ENCODE results near the gene FURIN. TPM values are rescaled to one million over a fixed set of nuclear protein-coding genes. Genes with fewer than 3 reads are reported as not detected.

The FURIN gene
- total and polyA plus RNA-seq, 8 donors = 43.6 to 114 (median 61.1) TPM

GRCh38 chr15:90931828-90932659, 63.7 kb downstream of the FURIN start, which contains the start of gene HDDC3:
Gene HDDC3, minus strand, starts transcription at chr15:90932549. Its CDS starts 9 bp downstream, at chr15:90932540.
- ATAC-seq = peak; percentile 67
- H3K36me3 ChIP-seq = no peaks in the 10 kb centered on the region
- H3K9me3 ChIP-seq = no peaks in the 10 kb centered on the region
- no peaks in the 10 kb centered on the region for H3K27me3 ChIP-seq
- peak; percentile 95 to 99 for TF ChIP-seq CTCF (IDR thresholded peaks at IDR 0.05)
- intact Hi-C loops (cut with DNase I) = no loop called here
- H3K27ac ChIP-seq = peak within 1 kb of the TSS; percentile 90 to 96
- H3K4me1 ChIP-seq = peaks cover 36 to 82% of the 10 kb centered on the region in 2 donors
- peak; percentile 79 to 100 (median 90) for DNase-seq
- peak within 1 kb of the TSS; percentile 57 to 69 for H3K4me3 ChIP-seq

- intact Hi-C loops (cut with DNase I) = no loop called here
- no peak for DNase-seq
- H3K36me3 ChIP-seq = peaks cover 0 to 3% of the 10 kb centered on the region in 2 donors
- H3K4me3 ChIP-seq = peak overlapping the region; percentile 57 to 69
- no peak for ATAC-seq
- no peaks in the 10 kb centered on the region for H3K9me3 ChIP-seq
- peak overlapping the region; percentile 90 to 96 for H3K27ac ChIP-seq
- peaks cover 36 to 82% of the 10 kb centered on the region in 2 donors for H3K4me1 ChIP-seq
- TF ChIP-seq CTCF (IDR thresholded peaks at IDR 0.05) = peak in 1 of 2 donors; percentile 51
- no peaks in the 10 kb centered on the region for H3K27me3 ChIP-seq
Measured at GRCh38 chr15:90932660-90932991, 64.2 kb downstream of the FURIN start.

Other genes with a start within 250 kb of the FURIN start
- 1 to 10 TPM; 3.7 to 4.4 TPM for gene BLM, start 151.2 kb upstream of the FURIN start, total RNA-seq
- gene BLM, start 151.2 kb upstream of the FURIN start, polyA plus RNA-seq (ENCODE audit: insufficient read length in 6 of 6) = 10 to 100 TPM in 3 of 6 donors, 1 to 10 TPM in 3; 7.2 to 13.1 (median 10.1) TPM
- gene FES, start 15.9 kb downstream of the FURIN start, total RNA-seq = 10 to 100 TPM; 37.6 to 65.2 TPM
- gene FES, start 15.9 kb downstream of the FURIN start, polyA plus RNA-seq (ENCODE audit: insufficient read length in 6 of 6) = 10 to 100 TPM; 20.8 to 31.3 (median 25.3) TPM
- 10 to 100 TPM; 78.6 to 86.3 TPM for gene MAN2A2, start 34.7 kb downstream of the FURIN start, total RNA-seq
- gene MAN2A2, start 34.7 kb downstream of the FURIN start, polyA plus RNA-seq (ENCODE audit: insufficient read length in 6 of 6) = 10 to 100 TPM; 46.1 to 66.4 (median 58.8) TPM
- 10 to 100 TPM; 12.4 to 13.5 TPM for gene HDDC3, start 64.0 kb downstream of the FURIN start, total RNA-seq
- 10 to 100 TPM; 10.3 to 15.9 (median 14.0) TPM for gene HDDC3, start 64.0 kb downstream of the FURIN start, polyA plus RNA-seq (ENCODE audit: insufficient read length in 6 of 6)
- gene UNC45A, start 66.7 kb downstream of the FURIN start, total RNA-seq = 10 to 100 TPM; 62.3 to 74.4 TPM
- gene UNC45A, start 66.7 kb downstream of the FURIN start, polyA plus RNA-seq (ENCODE audit: insufficient read length in 6 of 6) = 10 to 100 TPM; 64.0 to 80.4 (median 70.7) TPM
- 10 to 100 TPM in 1 of 2 donors, 1 to 10 TPM in 1; 9.8 to 12.5 TPM for gene RCCD1, start 86.3 kb downstream of the FURIN start, total RNA-seq
- gene RCCD1, start 86.3 kb downstream of the FURIN start, polyA plus RNA-seq (ENCODE audit: insufficient read length in 6 of 6) = 10 to 100 TPM; 16.1 to 21.2 (median 20.0) TPM
- gene PRC1, start 125.9 kb downstream of the FURIN start, total RNA-seq = 10 to 100 TPM; 10.4 to 31.2 TPM
- gene PRC1, start 125.9 kb downstream of the FURIN start, polyA plus RNA-seq (ENCODE audit: insufficient read length in 6 of 6) = 100 to 1,000 TPM in 2 of 6 donors, 10 to 100 TPM in 4; 53.2 to 137 (median 77.4) TPM
- 10 to 100 TPM; 11.8 to 16.6 TPM for gene VPS33B, start 154.0 kb downstream of the FURIN start, total RNA-seq
- 10 to 100 TPM; 16.7 to 19.5 (median 18.7) TPM for gene VPS33B, start 154.0 kb downstream of the FURIN start, polyA plus RNA-seq (ENCODE audit: insufficient read length in 6 of 6)
- under 1 TPM; 0.58 to 0.99 TPM for gene SV2B, start 231.7 kb downstream of the FURIN start, total RNA-seq
- gene SV2B, start 231.7 kb downstream of the FURIN start, polyA plus RNA-seq (ENCODE audit: insufficient read length in 6 of 6) = 1 to 10 TPM; 1.1 to 3.2 (median 1.6) TPM